ENCODE data around the gene SORCS2.

- no peak for TF ChIP-seq POLR2AphosphoS5 (IDR thresholded peaks at IDR 0.05; ENCODE audit: low read depth, low read length)
- no peak for TF ChIP-seq TAF1 (IDR thresholded peaks at IDR 0.05; ENCODE audit: borderline replicate concordance, insufficient read depth, low read length)
- TF ChIP-seq, protein P1, sequence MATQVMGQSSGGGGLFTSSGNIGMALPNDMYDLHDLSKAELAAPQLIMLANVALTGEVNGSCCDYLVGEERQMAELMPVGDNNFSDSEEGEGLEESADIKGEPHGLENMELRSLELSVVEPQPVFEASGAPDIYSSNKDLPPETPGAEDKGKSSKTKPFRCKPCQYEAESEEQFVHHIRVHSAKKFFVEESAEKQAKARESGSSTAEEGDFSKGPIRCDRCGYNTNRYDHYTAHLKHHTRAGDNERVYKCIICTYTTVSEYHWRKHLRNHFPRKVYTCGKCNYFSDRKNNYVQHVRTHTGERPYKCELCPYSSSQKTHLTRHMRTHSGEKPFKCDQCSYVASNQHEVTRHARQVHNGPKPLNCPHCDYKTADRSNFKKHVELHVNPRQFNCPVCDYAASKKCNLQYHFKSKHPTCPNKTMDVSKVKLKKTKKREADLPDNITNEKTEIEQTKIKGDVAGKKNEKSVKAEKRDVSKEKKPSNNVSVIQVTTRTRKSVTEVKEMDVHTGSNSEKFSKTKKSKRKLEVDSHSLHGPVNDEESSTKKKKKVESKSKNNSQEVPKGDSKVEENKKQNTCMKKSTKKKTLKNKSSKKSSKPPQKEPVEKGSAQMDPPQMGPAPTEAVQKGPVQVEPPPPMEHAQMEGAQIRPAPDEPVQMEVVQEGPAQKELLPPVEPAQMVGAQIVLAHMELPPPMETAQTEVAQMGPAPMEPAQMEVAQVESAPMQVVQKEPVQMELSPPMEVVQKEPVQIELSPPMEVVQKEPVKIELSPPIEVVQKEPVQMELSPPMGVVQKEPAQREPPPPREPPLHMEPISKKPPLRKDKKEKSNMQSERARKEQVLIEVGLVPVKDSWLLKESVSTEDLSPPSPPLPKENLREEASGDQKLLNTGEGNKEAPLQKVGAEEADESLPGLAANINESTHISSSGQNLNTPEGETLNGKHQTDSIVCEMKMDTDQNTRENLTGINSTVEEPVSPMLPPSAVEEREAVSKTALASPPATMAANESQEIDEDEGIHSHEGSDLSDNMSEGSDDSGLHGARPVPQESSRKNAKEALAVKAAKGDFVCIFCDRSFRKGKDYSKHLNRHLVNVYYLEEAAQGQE (IDR thresholded peaks at IDR 0.05; ENCODE audit: insufficient read depth in 1 of 2, low read depth in 2 of 2, low read length in 2 of 2): no peak
- no peak for TF ChIP-seq SIN3A (IDR thresholded peaks at IDR 0.05; ENCODE audit: borderline replicate concordance, insufficient read depth, low read length)
- no peak for TF ChIP-seq FOXP2 (optimal IDR thresholded peaks at IDR 0.05; ENCODE audit: borderline replicate concordance, extremely low read depth, extremely low read length, insufficient read depth)
These were observed 111.2 kb downstream of the SORCS2 start for GRCh38 chr4:7303561-7303960.

Measured in PFSK-1 (cell line).